Fibroblast of the aortic adventitia (primary cell): ENCODE results near the gene SCN5A. TPM values are rescaled to one million over a fixed set of nuclear protein-coding genes. Genes with fewer than 3 reads are reported as not detected.

Experiments used
- DNase-seq: peaks from one replicate; pipeline ENCODE4 v3.0.0-alpha.2; 2010; ENCODE audit warnings: low read depth
- H3K4me3 ChIP-seq: 2 replicates; pipeline ENCODE4 v1.5.1; 2011; ENCODE audit warnings: low read depth, mild to moderate bottlenecking, control low read depth, low read length, moderate library complexity
- total RNA-seq: library from RNA; depleted of rRNA; stranded (reverse); fragments of >200 nt; gene quantifications from 2 replicates; pipeline ENCODE4 v1.2.3, GENCODE V29; 2012; ENCODE audit warnings: low replicate concordance
- TF ChIP-seq, protein P1 (sequence below): IDR thresholded peaks from 2 replicates; pipeline ENCODE4 v1.5.1; 2011; ENCODE audit warnings: mild to moderate bottlenecking, low read length, control low read depth, inconsistent platforms; ENCODE audit not compliant: insufficient read depth

Gene SCN5A
- total RNA-seq, 1 donor, result 0.99 TPM

DNA sequence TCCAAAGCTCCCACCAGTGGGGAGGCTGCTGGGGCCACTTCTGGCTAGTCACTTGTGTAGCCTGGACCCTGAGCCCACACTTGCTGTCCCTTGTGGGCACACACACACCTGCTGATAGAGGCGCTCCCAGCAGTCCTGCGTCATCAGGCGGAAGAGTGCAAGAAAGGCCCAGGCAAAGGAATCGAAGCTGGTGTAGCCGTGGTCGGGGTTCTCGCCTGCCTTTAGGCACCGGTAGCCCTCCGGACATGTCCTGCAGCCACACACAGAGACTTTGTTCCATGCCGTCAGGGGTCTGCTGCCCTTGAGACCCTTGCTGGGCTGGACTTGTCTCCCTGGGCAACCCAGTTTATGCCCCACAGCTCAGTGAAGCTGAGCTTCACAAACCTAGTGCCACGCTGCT lies 42.9 kb downstream of the SCN5A start:
- DNase-seq, result no peak
- H3K4me3 ChIP-seq, result no peak overlapping the region

DNA sequence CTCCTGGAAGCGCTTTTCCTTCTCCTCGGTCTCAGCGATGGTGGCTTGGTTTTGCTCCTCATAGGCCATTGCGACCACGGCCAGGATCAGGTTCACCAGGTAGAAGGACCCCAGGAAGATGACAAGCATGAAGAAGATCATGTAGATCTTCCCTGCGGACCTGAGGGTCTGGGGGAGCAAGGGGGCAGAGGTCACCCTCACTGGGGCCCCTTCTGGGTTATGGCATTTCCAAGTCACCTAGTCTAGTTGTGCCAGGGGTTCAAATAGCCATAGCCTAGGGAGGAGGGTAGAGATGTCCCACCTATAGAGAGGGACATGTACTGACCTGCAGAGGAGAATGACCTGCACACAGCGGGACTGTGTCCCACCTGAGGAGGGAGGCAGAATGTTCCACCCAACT lies 43.5 kb downstream of the SCN5A start:
- TF ChIP-seq, protein P1, sequence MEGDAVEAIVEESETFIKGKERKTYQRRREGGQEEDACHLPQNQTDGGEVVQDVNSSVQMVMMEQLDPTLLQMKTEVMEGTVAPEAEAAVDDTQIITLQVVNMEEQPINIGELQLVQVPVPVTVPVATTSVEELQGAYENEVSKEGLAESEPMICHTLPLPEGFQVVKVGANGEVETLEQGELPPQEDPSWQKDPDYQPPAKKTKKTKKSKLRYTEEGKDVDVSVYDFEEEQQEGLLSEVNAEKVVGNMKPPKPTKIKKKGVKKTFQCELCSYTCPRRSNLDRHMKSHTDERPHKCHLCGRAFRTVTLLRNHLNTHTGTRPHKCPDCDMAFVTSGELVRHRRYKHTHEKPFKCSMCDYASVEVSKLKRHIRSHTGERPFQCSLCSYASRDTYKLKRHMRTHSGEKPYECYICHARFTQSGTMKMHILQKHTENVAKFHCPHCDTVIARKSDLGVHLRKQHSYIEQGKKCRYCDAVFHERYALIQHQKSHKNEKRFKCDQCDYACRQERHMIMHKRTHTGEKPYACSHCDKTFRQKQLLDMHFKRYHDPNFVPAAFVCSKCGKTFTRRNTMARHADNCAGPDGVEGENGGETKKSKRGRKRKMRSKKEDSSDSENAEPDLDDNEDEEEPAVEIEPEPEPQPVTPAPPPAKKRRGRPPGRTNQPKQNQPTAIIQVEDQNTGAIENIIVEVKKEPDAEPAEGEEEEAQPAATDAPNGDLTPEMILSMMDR, result no peak
- DNase-seq, result no peak
- no peak overlapping the region for H3K4me3 ChIP-seq

More for the DNA sequence above, 42.9 kb downstream of the SCN5A start:
- TF ChIP-seq, protein P1, result no peak

DNA sequence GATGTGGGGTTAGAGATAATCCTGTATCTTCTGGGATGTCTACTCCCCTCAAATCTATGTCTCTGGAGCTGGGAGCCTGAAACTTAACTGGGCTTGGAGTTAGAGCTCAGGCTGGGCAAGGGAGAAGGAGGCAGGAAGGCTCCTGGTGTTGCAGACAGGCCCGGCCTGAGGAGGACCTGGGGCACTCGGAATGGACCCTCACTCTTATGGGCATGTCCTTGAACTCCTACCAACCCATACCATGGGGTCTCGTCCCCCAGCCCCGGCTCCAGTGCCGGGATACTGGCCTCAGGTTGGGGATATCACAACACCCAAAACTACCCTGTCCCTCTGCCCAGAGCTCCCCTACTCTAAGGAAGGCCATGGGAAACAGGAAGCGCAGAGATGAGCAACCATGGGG lies 45.2 kb downstream of the SCN5A start:
- H3K4me3 ChIP-seq, result no peak overlapping the region
- TF ChIP-seq, protein P1, result no peak
- no peak for DNase-seq

DNA sequence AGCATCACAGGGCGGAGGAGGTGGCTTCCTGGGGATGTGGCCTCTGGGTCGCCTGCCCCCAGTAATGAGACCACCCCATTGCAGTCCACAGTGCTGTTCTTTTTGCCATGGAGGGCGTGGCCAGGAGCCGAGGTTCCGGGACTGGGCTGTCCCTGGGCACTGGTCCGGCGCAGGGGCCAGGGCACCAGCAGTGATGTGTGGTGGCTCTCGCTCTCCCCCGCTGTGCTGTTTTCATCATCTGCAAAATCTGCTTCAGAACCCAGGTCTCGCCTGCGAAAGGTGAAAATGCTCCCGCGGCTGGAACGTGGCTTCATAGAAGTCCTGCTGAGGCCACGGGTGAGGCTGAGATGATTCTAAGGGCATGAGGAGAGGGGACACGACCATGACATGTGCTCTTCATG lies 45.8 kb downstream of the SCN5A start:
- DNase-seq, result no peak
- TF ChIP-seq, protein P1, result no peak
- H3K4me3 ChIP-seq, result no peak overlapping the region

DNA sequence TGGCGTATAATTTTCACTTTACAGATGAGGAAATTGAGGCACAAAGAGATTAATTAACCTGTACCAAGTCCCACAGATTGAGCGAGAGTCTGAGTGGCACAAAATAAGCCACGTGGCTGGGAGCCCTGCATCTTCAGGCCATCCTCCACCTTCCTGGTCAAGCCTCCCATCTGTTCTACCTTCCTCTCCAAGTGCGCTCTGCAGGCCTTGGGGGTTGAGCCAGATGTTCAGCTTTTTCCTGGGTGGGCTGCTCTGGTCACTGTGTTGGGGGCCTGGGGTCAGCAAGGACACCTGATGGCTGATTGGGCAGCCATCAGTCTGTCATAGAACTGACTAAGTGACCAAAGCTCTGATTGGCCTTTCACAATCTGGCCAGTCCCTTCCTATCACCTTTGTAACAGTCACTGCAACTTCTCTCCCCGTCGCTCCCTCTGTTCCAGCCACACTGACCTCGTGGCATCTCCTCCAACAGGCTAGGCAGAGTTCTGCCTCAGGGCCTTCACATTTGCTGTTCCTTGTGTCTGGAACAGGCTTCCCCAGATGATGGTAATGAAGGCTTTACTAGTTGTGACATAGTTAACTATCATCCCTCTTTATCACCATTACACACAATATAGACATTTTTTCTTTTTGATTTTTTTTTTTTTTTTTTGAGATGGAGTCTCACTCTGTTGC lies 46.8 kb downstream of the SCN5A start:
- H3K4me3 ChIP-seq, result no peak overlapping the region
- no peak for DNase-seq
- TF ChIP-seq, protein P1, result no peak

DNA sequence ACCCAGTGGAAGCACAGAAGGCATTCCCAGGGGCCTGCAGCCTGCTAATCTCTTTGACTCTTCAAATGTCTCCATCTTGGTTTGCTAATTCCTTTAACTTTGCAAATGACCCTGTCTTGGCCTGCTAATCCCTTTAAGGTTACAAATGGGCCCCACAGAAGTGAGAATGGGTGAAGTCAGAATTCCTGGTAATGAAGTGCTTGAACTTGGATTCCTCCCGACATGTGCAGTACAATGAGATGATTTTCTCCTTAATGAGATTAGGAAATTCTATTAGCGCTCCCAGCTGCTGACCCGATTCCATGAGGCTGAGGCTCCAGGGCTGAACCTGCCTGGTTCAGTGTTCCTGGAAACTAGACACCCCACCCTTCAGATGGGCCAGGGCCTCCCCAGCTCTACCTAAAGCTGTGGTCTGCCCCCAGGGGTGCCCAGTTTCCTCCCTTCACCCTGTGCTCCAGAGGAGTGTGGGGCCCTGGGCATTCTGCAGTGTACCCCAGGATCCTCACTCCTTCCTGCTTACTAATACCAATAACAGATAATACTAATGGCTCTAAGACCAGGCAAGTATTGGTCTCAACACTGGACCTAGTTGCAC lies 47.4 kb downstream of the SCN5A start:
- no peak overlapping the region for H3K4me3 ChIP-seq
- TF ChIP-seq, protein P1, result no peak
- DNase-seq, result no peak
